Endothelial cell of umbilical vein (primary cell): ENCODE data around the gene PIK3CB.

Source experiments
- EZH2 ChIP-seq: IDR thresholded peaks from 2 replicates; pipeline ENCODE4 v1.6.1; 2012; ENCODE audit warnings: borderline replicate concordance, low read depth, mild to moderate bottlenecking, moderate library complexity, low read length, inconsistent platforms; ENCODE audit not compliant: severe bottlenecking
- JUN ChIP-seq: IDR thresholded peaks from 2 replicates; pipeline ENCODE4 v1.6.1; 2011; ENCODE audit warnings: borderline replicate concordance, low read depth; ENCODE audit not compliant: insufficient read length, insufficient read depth
- POLR2A ChIP-seq: IDR thresholded peaks from 2 replicates; pipeline ENCODE4 v1.6.1; 2012; ENCODE audit warnings: low read depth, mild to moderate bottlenecking, control low read depth, low read length
- TF ChIP-seq, protein P1 (sequence below), 2 donors: IDR thresholded peaks; 1 replicate in 1 of 2; 2 replicates in 1 of 2; pipeline ENCODE4 v1.5.1; 2011; ENCODE audit warnings: low read length in 2 of 2, mild to moderate bottlenecking in 2 of 2, moderate library complexity in 2 of 2, control low read depth in 1 of 2, inconsistent platforms in 1 of 2, low read depth in 1 of 2; ENCODE audit not compliant: insufficient read depth in 1 of 2; ENCODE audit errors: extremely low read depth in 1 of 2

- TF ChIP-seq, protein P1, sequence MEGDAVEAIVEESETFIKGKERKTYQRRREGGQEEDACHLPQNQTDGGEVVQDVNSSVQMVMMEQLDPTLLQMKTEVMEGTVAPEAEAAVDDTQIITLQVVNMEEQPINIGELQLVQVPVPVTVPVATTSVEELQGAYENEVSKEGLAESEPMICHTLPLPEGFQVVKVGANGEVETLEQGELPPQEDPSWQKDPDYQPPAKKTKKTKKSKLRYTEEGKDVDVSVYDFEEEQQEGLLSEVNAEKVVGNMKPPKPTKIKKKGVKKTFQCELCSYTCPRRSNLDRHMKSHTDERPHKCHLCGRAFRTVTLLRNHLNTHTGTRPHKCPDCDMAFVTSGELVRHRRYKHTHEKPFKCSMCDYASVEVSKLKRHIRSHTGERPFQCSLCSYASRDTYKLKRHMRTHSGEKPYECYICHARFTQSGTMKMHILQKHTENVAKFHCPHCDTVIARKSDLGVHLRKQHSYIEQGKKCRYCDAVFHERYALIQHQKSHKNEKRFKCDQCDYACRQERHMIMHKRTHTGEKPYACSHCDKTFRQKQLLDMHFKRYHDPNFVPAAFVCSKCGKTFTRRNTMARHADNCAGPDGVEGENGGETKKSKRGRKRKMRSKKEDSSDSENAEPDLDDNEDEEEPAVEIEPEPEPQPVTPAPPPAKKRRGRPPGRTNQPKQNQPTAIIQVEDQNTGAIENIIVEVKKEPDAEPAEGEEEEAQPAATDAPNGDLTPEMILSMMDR (IDR thresholded peaks at IDR 0.05; ENCODE audit: extremely low read depth in 1 of 2, insufficient read depth in 1 of 2, low read depth in 1 of 2, low read length in 2 of 2): no peak
- TF ChIP-seq POLR2A: no peak
- TF ChIP-seq EZH2: no peak
- no peak for TF ChIP-seq JUN
These were observed 129.1 kb downstream of the PIK3CB start for GRCh38 chr3:138705675-138706074.
